ENCODE results near the gene MAPK12.
A peak's percentile ranks its signal among the peaks of the same experiment; 100 is the strongest.

Gene MAPK12

GRCh38 chr22:50210378-50211139 lies 50.9 kb downstream of the MAPK12 start:
- no peak for DNase-seq (ENCODE audit: low read depth)
- no peak for TF ChIP-seq CTCF (IDR thresholded peaks at IDR 0.05; ENCODE audit: low read length, missing control alignments)
- H3K4me3 ChIP-seq (replicated peaks; ENCODE audit: low read depth, low read length), result no peak overlapping the region

GRCh38 chr22:50209893-50210292 lies 51.6 kb downstream of the MAPK12 start:
- H3K4me3 ChIP-seq (replicated peaks; ENCODE audit: low read depth, low read length), result no peak overlapping the region
- TF ChIP-seq CTCF (IDR thresholded peaks at IDR 0.05; ENCODE audit: low read length, missing control alignments), result peak; percentile 91
- peak; percentile 76 for DNase-seq (ENCODE audit: low read depth)

GRCh38 chr22:50208939-50209892 lies 52.3 kb downstream of the MAPK12 start:
- H3K4me3 ChIP-seq (replicated peaks; ENCODE audit: low read depth, low read length), result no peak overlapping the region
- DNase-seq (ENCODE audit: low read depth), result no peak
- TF ChIP-seq CTCF (IDR thresholded peaks at IDR 0.05; ENCODE audit: low read length, missing control alignments), result no peak

GRCh38 chr22:50208430-50208938 lies 53.0 kb downstream of the MAPK12 start:
- H3K4me3 ChIP-seq (replicated peaks; ENCODE audit: low read depth, low read length), result no peak overlapping the region
- no peak for TF ChIP-seq CTCF (IDR thresholded peaks at IDR 0.05; ENCODE audit: low read length, missing control alignments)
- DNase-seq (ENCODE audit: low read depth), result no peak

GRCh38 chr22:50207383-50208140 lies 53.9 kb downstream of the MAPK12 start:
- DNase-seq (ENCODE audit: low read depth), result no peak
- no peak overlapping the region for H3K4me3 ChIP-seq (replicated peaks; ENCODE audit: low read depth, low read length)
- TF ChIP-seq CTCF (IDR thresholded peaks at IDR 0.05; ENCODE audit: low read length, missing control alignments), result no peak

GRCh38 chr22:50206599-50206998 lies 54.9 kb downstream of the MAPK12 start:
- no peak overlapping the region for H3K4me3 ChIP-seq (replicated peaks; ENCODE audit: low read depth, low read length)
- DNase-seq (ENCODE audit: low read depth), result peak; percentile 32
- peak; percentile 38 for TF ChIP-seq CTCF (IDR thresholded peaks at IDR 0.05; ENCODE audit: low read length, missing control alignments)
